Mammary epithelial cell (primary cell): ENCODE results near the gene AIFM1.

Source experiments
- CTCF ChIP-seq, 2 donors: IDR thresholded peaks in 1 of 2; conservative IDR thresholded peaks in 1 of 2; 2 replicates each; pipeline ENCODE4 v1.5.1; 2011 to 2012; ENCODE audit warnings: inconsistent platforms in 2 of 2, low read length in 2 of 2, mild to moderate bottlenecking in 2 of 2, control low read depth in 1 of 2, low read depth in 1 of 2; ENCODE audit not compliant: insufficient read depth in 1 of 2; ENCODE audit errors: extremely low read depth in 1 of 2
- EZH2 ChIP-seq: IDR thresholded peaks from 2 replicates; pipeline ENCODE4 v1.6.1; 2012; ENCODE audit warnings: low read length, inconsistent platforms, borderline replicate concordance

DNA sequence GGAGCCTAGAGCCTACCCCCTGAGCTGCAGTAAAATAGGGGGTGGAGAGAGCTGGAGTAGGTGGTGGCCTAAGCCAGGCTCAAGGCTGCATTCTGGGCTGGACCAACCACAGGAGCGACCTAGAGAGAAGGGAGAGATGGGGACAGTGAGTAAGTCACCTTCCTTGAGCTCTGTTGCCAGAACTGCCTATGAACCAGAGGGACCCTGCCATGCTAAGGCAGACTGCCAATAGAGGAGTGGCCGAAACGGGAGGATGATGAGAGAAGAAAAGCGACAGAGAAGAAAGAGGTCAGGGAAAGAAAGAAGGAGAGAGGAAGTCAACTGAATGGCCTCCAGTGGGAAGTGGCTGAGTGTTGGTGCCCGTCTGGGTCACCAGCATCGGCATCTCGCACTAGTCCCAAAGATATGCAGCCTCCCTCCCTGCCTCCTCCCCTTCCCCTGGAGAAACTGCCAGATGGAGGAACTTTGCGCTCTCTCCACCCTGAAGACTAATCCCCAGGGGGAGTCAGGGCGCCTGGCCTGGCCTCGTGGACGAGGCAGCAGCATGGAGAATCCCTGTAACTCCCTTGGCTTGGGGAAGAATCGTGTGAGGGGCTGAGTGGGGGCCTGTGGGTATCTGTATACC is 84.1 kb downstream of the AIFM1 start:
- no peak for TF ChIP-seq CTCF (conservative IDR thresholded peaks at IDR 0.05 in 1 of 2, IDR thresholded peaks at IDR 0.05 in 1 of 2; ENCODE audit: extremely low read depth in 1 of 2, insufficient read depth in 1 of 2, low read depth in 1 of 2, low read length in 2 of 2)
- no peak for TF ChIP-seq EZH2
